A204.1 (cell line): ENCODE results near the gene DBN1.

Source experiments
- FAIRE-seq: peaks from 2 replicates; lab custom pipeline; 2012; peaks lifted over from hg19 to GRCh38; lab: Jason Lieb, UNC

The DBN1 gene

DNA sequence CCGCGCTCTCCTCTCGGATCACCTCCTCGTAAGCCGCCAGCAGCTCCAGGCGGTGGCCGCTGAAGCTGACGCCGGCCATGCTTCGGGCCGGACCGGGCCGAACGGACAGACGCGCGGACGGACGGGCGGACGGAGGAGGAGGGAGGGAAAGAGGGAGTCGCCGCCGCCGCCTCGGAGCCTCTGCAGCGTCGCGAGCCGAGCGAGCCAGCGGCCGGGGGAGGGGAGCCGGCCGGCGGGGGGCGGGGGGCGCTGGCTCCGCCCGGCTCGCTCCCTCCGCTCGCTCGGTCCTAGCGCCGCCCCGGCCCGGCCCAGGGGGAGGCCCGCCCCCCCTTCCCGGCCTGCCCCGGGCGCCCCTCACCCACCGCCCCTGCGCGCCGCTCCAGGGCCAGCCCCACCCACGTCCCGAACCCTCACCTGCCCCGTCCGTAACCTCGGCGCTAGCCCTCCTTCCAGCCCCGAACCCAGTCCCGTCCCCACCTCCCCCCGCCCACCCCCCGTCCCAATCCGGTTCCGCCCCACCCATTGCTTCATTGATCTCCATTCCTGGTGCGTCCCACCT, at the start of gene DBN1:
Gene DBN1, minus strand, starts transcription at position 192 of the 559 bp plus-strand sequence. Its CDS starts 113 bp downstream, at position 79.
- FAIRE-seq: no peak

DNA sequence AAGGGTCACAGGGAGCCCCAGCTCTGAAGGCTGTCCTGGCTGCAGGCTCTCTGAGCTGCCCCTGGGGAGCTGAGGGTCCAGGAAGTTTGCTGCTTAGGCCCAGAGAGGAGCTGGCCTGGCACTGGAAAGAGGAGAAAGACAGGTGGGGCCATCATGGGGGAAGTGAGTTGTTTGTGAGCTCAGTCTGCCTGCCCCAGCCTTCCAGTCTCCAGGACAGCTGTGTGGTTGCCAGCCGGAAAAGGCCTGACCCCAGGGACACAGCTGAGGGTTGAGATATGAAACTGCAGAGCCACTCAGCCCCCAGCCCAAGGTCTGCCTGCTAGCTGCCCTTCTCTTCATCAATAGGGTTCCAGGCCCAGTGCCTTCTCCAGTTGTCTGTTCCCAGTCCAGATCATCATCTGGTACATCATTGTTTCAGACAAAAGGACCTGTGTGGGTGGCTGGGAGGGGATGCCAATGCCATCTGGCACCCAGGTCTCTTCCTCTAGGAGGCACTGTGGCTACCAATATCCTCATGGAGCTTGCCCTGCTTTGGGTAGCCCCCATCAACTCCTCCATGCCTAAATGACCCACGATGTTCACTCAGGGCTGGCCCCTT, 47.6 kb upstream of the DBN1 start:
- FAIRE-seq: no peak

DNA sequence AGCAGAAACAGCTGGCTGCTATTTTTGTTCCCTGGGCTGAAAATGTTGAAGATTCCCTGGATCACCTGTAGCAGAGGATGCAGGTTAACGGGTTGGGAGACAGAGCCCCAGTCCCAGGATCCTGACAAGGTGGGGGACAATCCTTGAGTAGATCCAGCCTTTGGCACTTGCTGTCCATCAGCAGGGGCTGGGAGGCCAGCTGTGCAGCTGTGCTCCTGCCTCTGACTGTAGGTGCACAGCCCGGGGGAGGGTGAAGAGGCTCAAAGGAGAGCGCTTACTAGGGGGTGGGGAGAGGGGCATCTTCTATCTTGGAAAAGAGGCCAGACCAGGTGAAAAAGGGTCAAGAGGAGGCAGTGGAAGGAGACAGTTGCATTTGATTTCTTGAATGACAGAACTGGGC, 46.8 kb upstream of the DBN1 start:
- no peak for FAIRE-seq

DNA sequence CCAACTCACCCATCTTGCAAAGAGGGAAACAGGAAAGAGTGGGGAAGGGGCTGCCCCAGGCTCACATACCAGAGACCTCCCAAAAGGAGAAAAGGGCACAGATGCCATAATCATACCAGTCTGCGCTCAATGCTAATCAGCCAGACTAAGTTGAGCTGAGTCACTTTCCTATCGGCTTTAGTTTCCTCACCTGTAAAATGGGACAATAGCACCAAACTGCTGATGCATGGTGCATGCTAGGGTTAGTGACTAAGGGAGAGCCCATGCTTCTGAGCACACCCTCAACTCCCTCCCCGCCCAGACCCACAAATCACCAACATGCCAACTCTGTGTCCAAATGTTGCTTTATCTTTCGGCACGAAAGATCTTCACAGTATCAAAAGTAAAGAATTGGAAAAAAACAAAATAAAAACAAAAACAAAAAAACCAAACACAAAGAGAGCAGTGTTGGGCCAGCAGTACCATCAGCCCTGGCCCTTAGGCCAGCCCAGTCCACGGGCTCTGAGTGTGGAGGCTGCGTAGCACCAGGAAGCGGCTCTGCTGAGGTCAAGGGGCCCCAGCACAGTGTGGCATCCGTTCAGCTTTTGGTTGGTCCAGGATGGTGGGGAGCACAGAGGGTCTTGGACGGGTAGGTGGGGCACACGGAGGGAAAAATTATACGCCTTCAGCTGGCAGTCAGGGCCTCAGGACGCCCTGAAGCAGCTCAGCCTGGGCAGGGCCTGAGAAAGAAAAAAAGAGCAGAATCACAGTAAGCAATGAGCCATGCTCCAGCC, 46.2 kb upstream of the DBN1 start:
- FAIRE-seq: no peak

DNA sequence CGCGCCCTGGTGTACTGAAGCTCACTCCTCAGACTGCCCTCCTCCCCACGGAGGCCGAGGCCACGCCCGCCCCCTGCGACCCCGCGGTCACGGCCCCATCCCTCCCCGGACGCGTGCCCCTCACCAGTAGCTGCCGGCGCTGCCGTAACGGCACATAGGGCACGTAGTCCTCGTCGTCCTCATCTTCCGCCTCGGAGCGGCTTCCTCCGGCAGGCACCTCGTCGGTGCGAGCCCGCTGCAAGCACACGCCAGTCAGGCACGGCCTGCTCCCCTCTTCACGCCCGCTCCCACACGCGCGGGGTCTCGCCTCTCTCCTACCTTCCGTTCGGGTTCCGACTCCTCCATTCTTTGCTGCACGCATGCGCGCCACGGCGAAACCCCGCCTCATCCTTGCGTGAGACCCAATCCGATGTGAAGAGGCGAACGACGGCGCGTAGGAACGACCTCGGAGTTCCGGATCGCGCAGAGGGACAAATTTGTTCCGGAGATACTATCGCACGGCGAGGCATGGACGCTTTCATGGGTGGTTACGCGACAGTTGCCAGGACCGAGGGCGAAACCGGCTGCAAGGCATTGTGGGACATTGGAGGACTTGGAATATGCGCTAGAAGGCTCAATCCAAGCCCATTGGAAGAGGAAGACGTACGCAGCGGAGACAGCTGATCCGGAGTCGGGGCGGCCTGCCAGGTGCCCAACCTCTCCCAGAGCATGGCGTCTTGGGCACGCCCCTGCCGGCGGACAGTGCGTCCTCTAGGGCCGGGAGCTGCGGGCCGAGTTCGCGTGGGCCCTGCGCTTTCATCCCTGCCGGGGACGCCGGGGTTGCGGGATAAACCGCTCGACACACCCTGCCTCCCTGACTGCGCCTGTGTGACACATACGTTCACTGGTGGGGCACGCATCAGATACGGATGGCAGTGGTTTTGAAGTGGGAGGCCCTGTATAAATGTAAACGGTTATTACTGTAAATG, 43.5 kb upstream of the DBN1 start, which contains the start of gene DDX41:
Gene DDX41, minus strand, starts transcription at position 361 of the 968 bp plus-strand sequence. Its CDS starts 16 bp downstream, at position 345.
- peak; percentile 99 for FAIRE-seq

DNA sequence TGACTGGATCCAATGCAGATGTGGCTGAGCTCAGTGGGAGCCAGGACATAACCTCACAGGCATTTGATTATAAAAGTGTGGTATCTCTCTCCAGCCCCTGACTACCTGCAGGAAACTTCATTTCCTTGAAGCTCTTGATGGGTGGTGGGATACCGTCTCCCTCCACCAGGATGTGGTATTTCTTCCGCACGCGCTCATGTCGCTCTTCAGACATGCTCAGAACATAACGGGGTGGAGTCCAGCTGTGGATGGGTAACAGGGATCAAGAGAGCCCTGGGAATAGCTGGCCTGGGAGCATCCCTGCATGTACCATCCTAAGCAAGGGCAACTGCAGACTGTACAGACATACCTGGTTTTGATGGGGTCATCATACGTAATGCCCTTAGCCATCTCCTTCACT, 42.1 kb upstream of the DBN1 start:
- FAIRE-seq: no peak

DNA sequence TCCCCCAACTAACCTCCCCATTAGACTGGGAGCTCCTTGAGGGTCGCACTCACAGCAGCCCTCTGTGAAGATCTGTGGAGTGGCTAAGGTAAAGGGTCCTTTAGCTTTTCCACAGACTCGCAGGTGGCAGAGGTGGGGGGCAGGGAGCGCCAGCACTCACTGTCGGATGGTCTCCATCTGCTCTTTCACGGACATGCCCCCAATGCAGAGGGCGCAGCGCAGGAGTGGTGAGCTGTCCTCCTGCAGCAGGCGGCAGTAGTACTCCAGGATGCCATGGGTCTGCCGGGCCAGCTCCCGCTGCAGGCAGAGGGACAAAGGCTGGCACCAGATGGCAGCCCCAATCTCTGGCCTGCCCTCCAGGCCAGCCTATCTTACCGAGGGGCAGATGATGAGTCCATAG, 41.1 kb upstream of the DBN1 start:
- no peak for FAIRE-seq

DNA sequence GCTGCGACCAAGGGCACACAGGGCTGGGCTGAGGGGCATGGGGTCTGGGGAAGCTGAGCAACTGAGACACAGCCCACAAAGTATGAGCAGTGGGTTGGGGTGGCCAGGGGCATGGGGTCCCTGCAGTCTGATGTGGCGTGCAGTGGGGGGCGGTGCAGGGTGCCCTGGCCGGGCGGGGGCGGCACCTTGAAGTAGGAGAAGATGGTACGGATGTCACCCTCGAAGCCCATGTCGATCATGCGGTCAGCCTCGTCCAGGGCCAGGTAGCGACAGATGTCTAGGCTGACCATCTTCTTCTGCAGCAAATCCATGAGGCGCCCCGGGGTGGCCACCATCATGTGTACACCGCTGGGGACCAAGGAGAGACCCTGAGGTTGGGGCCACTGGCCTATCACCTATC, 40.1 kb upstream of the DBN1 start:
- FAIRE-seq: no peak

DNA sequence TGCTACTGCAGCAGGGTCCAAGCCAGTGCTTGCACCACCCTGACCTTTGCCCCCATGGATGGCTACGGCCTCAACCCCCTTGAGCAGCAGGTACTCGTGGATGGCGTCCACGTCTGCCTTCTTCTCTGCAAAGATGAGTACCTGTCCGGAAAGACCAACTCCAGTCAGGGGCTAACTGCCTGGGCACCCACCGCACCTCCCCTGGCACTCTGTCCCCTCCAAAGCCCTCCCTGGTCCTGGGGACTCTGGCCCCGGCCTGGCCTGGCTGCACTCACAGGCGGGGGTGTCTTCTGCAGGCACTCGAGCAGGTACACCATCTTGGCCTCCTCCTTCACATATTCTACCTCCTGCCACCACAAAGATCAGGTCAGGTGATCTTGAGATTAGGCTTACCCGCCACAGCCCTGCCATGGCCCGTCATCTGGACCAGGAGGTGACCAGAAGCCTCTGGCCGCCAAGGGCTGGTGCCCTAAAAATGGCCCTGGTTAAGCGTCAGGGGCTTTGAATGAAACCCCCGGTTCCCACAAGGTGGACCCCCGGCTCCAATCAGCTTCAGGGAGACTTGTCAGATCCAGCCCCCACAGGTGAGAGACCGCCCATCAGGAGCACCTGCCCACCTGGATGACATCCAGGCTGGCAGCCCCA, 39.4 kb upstream of the DBN1 start:
- FAIRE-seq: no peak

DNA sequence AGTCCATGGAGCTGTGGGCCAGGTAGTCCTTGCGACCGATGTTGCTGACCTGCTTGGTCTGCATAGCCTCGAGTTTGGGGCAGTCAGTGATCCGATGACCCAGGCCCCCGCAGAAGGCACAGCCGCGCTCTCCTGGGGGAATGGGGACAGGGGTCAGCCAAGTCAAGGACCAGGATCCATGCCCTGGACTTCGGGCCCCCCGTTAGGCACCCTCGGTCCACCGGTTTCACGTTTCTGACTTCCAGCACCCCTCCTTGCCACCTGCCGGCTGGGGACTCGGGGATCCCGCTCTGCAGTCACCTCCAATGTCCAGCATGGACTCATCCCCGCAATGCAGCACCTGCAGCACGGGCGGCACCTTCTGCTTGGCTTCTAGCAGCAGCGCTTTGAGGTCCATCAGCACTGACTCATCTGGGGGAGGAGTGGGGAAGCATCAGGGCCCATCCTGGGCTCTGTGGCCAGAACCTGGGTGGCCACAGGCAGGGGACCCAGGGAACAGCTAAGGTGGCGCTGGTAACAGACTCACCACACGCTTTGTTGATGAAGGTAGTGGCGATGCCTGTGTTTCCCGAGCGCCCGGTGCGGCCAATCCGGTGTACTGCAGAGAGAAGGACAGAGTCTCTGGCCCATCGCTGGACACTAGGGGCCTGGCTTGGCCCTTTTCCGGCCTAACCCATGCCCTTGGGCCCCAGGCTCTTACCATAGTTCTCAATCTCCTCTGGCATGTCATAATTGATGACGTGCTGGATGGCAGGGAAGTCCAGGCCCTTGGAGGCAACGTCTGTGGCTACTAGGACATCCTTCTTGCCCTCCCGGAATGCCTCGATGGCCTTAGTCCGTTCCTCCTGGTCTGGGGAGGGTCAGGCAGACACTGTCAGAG, 38.6 kb upstream of the DBN1 start:
- FAIRE-seq: no peak

DNA sequence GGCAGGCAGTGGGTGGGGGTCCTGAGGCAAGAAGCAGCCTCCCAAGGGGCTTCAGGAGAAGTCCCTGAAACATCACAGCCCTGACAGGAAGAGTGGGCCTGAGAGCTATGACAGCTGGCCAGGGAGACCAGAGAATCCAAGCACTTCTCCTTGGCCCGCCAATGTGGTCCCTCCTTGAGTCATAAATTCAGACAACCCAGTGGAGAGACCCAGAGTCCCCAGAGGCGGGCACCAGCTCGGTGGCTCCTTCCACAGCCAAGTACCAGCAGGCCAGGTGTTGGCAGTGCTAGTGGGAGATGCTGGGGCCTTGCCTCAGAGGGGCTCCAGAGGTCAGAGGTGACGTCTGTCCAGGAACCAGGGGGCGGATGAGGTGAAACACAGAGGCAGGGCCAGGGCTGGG, 37.7 kb upstream of the DBN1 start:
- no peak for FAIRE-seq

DNA sequence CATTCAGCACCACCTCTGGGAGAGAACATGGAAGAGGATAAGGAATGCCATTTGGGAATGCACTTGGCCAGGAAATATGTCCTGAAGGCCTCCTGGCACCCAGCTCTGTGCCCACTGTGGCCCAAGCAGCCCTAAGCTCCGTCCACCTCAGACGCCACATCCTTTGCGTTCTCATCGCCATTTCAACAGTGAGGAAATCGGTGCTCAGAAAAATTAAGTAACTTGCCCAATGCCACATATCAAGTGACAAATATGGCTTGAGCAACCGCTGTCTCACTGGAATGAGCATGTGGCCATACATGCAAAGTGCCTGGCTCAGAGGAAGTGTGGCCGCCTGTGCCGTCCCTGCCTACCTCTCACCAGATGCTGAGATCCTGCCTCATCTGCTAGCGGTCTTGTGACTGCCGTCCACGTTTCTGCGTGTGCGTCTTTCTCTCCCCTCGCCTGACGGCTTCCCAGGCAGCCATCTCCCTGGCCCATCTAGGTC, 37.2 kb upstream of the DBN1 start:
- FAIRE-seq: no peak

DNA sequence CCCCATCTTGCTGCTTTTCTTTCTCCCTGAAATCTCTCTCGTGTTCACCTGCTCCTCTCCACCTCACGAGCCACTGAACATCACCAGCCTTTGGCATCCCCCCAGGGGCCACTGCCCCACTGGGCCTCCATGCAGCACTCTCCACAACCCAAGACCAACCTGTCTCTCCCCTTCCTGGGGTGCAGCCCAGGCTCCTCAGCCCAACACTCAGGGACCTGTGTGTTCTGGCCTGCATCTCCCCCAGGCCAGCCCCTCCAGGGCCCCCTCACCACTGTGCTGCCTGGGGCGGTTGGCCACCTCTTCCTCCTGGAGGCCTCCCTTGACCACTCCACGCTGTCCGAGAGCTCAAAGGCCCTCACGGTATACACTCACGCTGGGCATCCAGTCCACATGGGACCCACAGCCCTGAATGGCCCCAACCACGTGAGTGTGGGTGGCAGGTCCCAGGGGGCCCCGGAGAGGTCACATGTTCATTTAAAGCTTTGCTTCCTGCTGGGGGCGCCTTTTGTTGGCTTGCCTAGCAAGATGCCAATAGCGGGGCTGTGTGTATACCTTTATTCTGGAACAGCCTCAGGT, 36.6 kb upstream of the DBN1 start:
- FAIRE-seq: no peak

DNA sequence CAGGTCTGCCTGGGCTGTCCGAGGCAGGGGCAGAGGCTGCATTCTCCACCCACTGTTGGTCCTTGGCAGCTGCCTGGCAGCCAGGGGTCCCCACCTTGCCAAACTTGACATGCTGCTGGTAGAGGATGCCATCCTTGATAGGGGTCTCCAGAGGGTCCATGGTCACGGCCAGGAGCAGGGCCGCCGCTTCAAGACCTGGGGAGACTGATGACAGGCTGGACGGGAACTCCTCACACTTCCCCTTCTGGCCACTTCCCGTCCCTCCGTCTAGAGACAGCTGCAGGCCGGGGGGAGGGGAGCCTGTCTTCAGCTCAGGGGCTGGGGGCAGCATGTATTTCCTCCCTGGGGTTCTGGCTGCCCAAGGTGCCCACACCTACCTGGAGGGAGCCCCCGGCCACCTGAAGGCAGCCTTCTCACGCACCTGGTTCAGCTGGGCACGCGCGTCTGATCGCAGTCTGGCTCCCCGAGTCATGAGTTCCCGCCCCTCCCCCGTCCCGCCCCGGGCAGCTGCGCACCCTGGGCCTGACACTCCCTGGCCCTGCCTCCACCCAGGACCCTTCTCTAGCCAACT, 36.0 kb upstream of the DBN1 start, which contains the start of gene DOK3:
Gene DOK3, minus strand, starts transcription at position 446 of the 571 bp plus-strand sequence. Its CDS starts 286 bp downstream, at position 160.
- FAIRE-seq: no peak

DNA sequence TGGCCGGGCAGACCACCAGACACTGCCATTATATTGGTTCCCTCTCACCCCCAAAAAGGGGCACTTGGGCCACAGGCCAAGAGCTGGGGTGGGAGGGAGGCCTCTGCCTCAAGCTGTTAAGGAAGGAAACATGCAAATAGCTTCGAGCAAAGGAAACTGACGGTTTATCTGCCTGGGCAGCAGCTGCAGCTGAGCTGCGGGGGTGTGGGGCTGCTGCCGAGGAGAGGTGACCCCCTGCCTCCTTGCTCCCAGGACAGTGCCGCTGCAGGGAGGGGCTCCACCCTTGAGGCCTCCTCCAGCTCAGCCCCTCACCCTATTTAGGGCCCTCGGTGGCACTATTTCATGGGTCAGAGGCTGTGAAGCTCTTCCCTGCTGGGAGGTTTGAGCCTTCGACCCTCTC, 35.4 kb upstream of the DBN1 start:
- no peak for FAIRE-seq

DNA sequence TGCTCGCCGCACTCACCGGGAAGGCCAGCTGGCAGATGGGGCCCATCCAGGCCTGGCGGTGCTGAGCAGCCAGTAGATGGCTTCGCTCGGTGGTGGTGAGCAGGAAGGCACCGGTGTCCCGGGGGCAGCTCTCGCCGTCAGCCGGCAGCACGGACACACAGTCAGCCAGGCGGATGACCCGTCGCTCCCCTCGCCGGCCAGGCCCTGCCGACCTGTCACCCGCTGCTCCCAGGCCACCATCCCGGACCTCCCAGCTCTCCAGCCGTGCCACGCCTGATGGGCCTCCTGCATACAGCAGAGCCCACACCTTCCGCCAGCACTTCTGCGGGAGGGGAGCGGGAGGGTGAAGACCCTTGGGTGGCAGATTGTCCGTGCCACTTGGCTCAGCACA, 34.8 kb upstream of the DBN1 start:
- no peak for FAIRE-seq

DNA sequence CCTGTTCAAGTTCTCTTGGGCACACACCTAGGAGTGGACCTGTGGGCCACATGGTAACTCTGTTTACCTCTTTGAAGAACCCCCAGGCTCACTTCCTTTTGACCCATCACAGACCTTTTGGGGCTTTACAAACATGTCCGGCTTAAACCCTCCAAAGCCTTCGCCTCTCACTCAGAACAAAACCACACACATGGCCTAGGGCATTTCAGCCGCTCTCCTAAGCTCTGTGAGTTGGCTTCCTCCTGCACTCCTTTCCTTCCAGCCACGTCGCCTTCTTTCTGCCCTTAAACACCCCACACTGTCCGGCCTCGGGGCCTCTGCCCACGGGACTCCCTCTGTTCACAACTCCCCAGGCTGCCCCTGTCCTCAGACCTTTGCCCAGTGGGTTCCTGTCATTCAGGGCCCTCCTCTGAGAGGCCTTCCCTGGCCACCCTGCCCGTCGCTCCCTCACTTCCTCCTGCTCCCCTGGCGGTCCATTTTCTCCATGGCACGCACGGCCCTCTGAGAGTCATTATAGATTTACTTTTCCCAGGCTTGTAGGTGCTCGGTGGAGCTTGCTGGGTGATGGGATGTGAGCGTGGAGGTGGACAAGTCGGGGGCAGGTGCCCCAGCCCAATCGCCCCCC, 34.3 kb upstream of the DBN1 start:
- no peak for FAIRE-seq

DNA sequence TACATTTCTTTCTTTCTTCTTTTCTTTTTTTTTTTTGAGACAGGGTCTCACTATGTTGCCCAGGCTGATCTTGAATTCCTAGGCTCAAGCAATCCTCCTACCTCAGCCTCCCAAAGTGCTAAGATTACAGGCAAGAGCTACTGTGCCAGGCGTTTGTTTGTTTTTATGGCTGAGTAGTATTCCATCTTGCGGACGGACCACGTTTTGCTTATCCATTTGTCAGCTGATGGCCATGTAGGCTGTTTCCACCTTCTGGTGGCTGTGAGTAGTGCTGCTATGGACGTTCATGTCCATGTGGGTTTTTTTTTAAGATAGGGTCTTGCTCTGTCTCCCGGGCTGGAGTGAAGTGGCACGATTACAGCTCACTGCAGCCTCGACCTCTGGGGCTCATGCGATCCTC, 33.7 kb upstream of the DBN1 start:
- no peak for FAIRE-seq

DNA sequence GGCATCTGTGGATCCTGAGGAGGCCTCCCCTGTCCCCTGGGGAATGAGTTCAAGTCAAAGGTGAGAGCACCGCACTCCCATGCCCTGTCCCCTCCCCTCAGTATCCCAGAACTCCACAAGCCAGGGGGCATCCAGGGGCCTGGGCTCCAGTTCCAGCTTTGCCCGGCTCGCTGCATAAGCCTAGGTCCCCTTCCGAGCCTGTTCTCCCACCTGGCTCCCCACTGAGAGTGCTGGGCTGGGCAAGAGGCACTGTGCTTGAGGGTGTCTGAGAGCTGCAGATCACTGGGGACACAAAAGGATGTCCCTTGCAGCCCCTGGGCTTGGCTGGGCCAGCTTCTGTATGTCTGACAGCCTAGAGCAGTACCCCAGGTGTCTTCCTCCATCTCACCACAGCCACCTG, 31.6 kb upstream of the DBN1 start:
- no peak for FAIRE-seq
